Peyer's patch (tissue), 4 donors: Measurements from ENCODE around the gene NHSL1.

ENCODE experiments used
- POLR2A ChIP-seq, 2 donors: fragments of 450-650 bp; IDR thresholded peaks; one replicate each; pipeline ENCODE4 v1.5.1; 2017; ENCODE audit warnings: antibody characterized with exemption in 2 of 2, mild to moderate bottlenecking in 2 of 2, moderate library complexity in 2 of 2
- TF ChIP-seq, protein P1 (sequence below), 6 experiments: fragments of 450-650 bp in 4 of 6; fragments of 200-600 bp in 2 of 6; sonication (generic) in 1 of 6; IDR thresholded peaks; one replicate each; pipeline ENCODE4 v1.5.1; 2017 to 2019; ENCODE audit warnings: antibody characterized with exemption in 6 of 6, mild to moderate bottlenecking in 3 of 6, moderate library complexity in 1 of 6

DNA sequence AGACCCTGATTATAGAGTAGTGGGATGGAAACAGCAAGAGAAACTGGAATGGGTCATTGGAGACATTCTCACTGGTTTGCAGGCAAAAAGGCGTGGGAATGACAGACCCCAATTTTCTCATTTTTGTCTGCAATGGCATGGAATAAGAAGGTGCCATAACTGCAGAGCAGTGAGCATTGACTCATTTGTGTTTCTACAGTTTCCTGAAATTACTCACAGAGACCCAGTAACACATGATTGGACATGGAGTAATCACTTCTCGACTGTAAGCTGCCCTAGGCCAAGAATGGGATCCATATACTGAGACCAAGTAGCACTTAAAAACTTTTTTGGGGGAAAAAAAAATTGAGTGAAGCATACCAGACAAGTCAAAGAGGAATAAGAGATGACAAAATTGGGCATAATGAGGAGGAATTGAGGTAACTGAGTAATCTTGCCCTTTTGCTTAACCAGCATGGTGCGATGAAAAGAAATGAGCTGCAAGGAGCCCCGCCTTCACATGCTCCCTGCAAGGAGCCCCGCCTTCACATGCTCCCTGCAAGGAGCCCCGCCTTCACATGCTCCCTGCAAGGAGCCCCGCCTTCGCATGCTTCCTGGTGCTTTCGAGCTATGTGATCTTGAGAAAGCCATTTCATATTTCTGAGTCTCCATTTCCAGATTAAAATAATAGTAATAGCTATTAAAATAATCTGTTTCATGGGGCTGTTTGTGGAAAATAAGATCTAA, 44.1 kb downstream of the NHSL1 start:
- TF ChIP-seq, protein P1, sequence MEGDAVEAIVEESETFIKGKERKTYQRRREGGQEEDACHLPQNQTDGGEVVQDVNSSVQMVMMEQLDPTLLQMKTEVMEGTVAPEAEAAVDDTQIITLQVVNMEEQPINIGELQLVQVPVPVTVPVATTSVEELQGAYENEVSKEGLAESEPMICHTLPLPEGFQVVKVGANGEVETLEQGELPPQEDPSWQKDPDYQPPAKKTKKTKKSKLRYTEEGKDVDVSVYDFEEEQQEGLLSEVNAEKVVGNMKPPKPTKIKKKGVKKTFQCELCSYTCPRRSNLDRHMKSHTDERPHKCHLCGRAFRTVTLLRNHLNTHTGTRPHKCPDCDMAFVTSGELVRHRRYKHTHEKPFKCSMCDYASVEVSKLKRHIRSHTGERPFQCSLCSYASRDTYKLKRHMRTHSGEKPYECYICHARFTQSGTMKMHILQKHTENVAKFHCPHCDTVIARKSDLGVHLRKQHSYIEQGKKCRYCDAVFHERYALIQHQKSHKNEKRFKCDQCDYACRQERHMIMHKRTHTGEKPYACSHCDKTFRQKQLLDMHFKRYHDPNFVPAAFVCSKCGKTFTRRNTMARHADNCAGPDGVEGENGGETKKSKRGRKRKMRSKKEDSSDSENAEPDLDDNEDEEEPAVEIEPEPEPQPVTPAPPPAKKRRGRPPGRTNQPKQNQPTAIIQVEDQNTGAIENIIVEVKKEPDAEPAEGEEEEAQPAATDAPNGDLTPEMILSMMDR (IDR thresholded peaks at IDR 0.05), result no peak
- no peak for TF ChIP-seq POLR2A (IDR thresholded peaks at IDR 0.05)
